ENCODE data around the gene HIRIP3.

HIRIP3 gene

DNA sequence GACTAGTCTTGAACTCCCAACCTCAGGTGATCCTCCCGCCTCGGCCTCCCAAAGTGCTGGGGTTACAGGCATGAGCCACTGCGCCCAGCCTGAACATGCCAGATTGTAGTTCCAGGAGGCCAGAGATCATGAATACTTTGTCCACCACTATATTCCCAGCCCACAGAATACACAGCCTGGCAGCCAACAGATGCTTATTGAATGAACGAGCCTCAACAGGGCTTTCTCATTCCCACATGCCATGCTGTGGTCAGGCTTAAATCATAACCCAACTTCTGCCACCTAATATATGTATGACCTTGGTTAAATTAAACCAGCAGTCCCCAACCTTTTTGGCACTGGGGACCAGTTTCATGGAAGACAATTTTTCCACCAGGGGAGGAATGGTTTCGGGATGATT is 36.7 kb downstream of the HIRIP3 start:
- no peak for DNase-seq

DNA sequence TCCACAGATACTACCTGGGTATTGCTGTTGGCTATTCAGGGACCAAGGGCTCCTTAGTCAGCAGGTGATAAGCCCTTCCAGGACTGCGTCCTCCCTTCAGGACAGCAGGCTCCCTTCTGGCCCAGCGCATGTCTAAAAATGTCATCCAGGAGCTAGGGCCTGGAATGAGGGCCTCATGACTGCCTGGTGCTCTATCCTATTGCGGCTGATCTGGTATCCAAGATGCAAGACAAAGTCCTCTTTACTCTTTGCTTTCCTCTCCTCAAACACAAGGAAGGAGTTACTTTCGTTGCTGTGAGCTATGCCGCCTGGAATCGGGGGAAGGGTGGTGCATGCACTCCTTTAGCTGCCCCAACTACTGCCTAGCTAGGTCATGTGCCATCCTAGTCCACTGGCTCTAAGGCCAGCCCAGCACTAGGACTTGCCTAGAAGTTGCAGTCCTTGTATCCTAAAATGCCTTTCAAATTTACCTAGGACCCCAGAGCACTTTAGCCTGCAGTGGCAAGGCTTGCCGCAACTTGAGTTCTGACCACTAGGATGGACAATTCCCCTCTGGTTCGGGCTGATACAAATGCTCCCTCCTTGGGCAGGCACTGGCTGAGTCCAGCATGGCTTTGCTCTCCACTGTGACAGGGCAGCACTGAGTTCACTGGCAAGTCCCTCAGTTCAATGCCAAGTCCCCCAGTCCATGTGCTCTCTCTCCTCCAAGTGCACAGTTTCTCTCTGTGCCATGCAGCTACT is 43.6 kb downstream of the HIRIP3 start:
- DNase-seq: no peak

DNA sequence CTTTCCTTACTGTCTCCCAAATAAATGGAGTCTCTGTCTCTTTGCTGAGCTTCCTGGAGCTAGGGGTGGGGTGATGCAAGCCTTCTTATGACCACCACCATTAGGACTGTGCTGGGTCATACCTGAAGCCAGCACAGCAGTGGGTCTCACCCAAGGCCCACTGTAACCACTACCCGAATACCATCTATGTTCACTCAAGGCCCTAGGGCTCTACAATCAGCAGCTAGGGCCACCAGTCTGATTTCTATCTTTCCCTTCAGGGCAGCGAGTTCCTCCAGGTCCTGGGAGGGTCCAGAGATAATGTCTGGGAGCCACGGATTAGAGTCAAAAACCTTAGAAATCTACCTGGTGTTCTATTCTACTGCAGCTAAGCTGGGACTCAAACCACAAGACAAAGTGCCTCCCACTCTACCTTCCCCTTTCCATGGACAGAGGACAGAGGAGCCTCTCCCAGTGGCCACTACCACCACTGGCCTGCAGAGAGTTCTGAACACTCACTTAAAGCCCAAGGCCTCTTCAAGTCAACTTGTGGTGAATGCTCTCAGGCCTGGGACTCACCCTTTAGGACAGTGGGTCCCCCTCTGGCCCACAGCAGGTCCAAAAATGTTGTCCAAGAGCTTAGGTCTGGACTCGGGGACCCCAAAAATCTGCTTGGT is 44.5 kb downstream of the HIRIP3 start:
- DNase-seq: no peak

DNA sequence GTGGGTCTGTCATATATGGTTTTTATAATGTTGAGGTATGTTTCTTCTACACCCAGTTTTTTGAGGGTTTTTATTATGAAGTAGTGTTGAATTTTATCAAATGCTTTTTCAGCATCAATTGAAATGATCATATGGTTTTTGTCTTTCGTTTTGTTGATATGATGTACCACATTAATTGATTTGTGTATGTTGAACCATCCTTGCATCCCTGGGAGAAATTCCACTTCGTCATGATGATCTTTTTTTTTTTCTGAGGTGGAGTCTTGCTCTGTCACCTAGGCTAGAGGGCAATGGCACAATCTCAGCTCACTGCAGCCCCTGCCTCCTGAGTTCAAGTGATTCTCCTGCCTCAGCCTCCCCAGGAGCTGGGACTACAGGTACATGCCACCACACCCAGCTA is 47.5 kb downstream of the HIRIP3 start:
- DNase-seq: no peak

DNA sequence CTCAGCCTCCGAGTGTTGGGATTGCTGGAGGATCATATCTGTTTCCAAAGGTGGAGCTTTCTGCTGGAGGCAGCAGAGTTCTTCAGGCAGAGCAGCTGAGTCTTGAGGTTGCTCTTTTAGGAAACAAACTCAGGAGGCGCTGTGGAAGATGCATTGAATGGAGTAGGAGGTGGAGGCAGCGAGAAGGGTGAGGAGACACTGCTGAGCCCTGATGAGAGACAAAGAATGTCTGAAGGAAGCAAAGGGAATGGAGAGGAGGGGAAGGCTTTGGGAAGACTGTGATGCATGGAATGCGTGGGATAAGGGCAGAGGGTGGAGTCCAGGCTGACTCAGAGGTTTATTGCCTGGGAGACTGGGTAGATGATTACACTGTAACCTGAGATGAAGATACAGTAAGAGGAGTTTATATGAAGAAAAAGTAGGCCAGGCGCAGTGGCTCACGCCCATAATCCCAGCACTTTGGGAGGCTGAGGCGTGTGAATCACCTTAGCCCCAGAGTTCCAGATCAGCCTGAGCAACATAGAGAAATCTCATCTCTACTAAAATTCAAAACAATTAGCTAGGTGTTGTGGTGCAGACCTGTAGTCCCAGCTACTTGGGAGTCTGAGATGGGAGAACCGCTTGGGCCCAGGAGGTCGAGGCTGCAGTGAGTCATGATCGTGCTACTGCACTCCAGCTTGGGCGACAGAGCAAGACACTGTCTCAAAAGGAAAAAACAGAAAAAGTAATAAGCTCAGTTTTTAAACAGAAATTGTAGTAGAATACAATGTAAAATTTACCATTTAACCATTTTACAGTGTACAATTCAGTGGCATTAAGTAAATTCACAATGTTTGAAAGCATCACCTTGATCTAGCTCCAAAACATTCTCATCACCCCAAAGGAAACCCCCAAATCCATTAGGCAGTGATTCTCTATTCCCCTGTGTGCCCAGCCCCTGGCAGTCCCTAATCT is 51.3 kb downstream of the HIRIP3 start:
- DNase-seq: no peak

Measured in CD4-positive, alpha-beta T cell treated with Interleukin-6 for 4 hours (primary cell).